Measurements from ENCODE around the gene NLRP6. TPM values are rescaled to one million over a fixed set of nuclear protein-coding genes. Genes with fewer than 3 reads are reported as not detected.

NLRP6 gene
- not detected in 5 replicates for total RNA-seq (2022; extraction: Qiagen RNA extraction; ENCODE audit: low read depth)

DNA sequence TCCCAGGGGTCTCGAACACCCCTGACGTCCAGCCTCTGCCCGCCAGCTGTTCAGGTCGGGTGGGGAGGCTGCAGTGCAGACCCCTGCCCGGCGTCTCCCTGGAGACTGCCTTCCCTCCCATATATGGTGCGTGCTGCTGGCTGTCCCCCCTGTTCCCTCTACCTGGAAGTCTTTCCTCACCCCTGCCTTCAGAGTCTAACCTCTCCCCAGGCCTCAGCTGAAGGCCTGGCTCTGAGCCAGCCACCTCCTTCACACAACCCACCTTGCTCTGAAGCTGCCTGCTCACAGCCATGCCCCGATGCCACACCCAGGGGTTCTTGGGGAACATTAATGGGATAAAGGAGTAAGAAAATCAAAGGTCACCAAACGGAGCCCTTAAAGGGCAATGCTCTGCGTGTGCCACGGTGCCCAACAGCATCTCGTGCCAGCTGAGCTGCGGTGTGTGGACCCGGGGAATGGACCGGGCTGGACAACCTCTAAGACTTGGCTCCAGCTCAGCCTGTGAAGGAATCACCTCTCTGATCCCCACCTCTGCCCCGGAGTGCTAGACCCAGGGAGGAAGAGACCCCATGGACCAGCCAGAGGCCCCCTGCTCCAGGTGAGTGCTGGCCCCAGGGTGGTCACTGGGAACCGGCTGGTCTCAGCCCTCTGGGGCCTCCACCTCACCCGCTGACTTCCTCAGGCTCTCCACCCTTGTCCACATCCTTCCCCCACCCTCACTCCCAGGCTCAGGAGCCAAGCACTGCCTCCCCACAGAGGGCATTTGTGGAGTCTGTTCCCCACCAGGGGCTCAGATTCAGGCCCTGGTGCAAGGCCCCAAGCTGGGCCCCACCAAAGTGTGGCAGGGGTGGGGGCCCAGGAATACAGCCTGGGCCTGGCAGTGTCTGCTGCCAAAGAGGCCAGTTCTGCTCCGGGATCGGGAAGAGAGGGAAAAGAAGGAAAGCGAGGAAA lies at the start of gene NLRP6:
TSS of gene NLRP6 (plus strand) at position 407 of the 951 bp plus-strand sequence. CDS start at position 570, 163 bp downstream.

DNA sequence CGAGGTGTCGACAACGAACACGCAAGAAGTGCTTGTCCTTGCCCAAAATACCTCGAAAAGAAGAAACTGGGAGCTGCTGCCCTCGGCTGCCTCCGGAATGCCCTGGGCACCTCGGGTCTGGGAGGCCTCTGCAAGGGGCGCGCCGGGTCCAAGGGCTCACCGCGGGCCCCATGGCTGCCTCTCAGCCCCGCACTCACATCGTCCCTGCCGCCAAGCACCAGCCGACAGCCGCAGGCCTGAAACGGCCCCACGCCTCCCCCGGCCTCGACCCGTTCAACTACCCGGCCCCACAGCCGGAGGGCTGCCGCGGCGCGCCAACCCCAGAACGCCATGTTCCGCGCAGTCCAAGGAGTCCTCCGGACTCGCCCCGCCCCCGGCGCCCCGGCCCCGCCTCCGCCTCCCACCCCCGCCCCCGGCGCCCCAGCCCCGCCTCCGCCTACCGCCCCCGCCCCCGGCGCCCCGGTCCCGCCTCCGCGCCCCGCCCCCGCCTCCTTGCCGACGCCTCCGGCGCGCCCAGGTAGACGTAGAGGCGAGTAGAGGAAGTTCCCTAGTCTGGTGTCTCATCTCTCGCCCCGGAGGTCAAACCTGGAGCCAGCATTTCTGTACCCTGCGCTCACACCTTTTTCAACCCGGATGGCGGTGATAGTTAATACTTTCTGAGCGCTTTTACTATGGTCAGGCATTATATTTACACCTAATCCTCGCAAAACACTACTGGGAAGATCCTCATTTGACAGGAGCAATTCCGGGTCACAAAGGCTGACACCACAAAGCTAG lies 42.0 kb upstream of the NLRP6 start, which contains the start of gene SIRT3:
TSS of gene SIRT3 (minus strand) at position 346 of the 777 bp plus-strand sequence. CDS start at position 332, 14 bp downstream.

DNA sequence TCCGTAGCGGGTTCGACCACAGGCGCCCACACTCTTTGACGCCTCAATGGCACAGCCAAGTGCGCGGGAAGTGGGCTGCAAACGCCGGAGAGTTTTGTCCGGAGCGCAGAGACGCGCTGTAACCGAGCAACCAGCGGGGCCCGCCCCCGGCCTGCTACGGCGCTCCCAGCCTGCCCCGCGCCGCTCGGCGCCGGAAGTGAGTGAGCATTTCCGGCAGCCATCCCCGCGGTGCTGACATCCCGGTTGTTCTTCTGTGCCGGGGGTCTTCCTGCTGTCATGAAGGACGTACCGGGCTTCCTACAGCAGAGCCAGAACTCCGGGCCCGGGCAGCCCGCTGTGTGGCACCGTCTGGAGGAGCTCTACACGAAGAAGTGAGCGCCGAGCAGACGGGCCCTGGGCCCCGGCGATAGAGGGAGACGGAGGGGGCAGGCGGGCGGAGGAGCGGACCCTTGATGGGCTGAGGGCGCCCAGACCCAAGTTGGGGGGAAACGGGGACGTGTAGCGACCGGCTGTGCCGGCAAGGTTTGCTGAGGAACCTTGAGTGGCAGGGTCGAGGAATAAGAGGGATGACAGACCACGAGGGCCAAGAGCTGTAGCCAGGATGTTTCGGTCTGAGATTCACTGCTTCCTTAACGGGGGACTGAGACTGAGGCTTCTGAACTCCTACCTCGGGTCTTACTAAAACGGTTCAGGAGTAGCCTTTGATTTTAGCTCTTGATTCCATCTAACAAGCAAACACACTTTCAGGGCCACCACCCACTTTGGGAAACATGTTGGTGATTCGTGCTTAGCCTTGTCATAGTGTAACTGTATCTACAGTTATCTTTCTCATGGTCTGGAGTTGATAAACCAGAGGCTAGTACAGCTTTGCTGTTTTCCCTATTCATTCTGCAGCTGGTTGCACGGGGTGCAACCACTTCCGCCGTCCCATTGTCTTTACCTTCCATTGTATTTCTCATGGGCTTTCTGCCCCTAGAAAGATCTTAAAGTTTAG lies 41.1 kb upstream of the NLRP6 start, which contains the start of gene PSMD13:
TSS of gene PSMD13 (plus strand) at position 203 of the 994 bp plus-strand sequence. CDS start at position 277, 74 bp downstream.

DNA sequence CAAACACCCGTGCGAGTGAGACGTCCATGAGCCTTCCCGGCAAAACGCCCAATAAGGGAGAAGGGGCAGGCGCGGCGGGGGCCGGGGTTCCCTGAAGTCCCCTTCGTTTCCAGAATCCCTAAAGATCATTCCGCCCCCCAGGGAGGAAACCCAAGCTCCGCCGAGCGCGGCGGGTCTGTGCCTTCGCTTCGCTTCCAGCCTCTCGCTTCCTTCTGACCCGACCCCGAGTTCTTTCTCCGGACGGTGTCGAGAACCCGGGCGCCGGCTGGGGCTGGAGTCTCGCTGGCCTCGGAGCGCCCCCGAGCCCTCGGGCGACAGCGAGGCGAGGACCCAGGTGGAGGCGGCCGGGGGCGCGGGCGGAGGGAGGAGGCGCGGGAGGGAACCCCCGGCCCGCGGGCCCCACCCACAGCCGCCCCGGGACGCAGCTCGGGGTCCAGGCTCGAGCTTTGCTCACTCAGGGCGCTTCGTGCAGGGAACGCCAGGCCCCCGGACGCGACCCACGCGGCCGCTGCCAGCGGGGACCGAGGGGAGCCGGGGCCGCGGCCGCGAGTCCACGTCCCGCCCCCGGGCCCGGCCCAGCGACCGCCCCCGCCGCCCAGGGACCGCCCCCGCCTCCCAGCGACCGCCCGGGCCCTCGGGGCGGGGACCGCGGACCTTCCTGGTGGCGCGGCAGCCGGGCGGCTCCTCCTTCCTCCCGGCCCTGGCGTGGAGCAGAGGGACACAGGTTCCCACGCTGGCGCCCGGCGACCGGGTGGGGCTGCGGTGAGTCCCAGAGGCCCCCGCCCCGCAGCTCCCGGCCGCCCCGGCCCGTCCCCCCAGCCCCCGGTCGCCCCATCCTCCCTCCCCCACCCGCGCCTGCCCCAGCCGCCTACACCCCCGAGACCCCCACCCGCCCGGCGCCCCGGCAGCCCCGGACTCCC lies 10.5 kb downstream of the NLRP6 start, which contains the start of gene PGGHG:
TSS of gene PGGHG (plus strand) at position 649 of the 920 bp plus-strand sequence. CDS start 691 bp downstream, outside the sequence.

DNA sequence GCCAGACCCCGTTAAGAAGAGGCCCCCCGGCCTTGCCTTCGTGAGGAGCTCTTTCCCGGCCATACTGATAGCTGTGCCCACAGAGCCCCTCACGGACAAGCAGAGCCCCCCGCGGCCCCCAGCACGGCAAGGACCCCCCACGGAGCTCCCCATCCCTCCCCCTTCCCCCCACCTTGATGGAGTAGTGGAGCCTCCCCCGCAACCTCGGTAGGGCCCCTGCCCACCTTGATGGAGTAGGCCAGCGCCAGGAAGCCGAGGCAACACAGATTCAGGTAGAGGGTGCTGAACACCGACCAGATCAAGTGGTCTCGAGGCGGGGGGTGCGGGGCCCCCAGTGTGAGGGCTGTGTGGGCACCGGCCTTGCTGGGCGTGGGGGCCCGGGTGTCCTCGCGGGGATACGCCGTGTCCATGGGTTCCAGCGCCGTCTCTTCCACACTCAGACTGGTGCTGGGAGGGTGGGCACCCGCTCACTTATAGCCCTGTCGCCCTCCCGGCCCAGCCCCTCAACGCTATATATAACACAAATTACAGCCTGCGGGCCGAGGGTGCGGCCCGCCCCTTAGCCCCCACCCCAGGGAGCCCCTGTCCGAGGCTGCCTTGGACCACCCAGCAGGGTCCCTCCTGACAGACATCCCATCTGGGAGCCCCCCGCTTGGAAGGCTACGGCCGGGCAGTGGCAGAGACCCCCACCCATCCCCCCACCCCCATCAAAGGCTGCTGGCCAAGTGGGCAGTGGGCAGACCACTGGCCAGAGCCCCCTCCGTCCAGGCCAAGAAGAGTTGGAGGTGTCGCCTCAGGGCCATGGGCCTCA lies 21.1 kb downstream of the NLRP6 start, which contains the start of gene IFITM5:
TSS of gene IFITM5 (minus strand) at position 446 of the 811 bp plus-strand sequence. CDS start at position 410, 36 bp downstream.

DNA sequence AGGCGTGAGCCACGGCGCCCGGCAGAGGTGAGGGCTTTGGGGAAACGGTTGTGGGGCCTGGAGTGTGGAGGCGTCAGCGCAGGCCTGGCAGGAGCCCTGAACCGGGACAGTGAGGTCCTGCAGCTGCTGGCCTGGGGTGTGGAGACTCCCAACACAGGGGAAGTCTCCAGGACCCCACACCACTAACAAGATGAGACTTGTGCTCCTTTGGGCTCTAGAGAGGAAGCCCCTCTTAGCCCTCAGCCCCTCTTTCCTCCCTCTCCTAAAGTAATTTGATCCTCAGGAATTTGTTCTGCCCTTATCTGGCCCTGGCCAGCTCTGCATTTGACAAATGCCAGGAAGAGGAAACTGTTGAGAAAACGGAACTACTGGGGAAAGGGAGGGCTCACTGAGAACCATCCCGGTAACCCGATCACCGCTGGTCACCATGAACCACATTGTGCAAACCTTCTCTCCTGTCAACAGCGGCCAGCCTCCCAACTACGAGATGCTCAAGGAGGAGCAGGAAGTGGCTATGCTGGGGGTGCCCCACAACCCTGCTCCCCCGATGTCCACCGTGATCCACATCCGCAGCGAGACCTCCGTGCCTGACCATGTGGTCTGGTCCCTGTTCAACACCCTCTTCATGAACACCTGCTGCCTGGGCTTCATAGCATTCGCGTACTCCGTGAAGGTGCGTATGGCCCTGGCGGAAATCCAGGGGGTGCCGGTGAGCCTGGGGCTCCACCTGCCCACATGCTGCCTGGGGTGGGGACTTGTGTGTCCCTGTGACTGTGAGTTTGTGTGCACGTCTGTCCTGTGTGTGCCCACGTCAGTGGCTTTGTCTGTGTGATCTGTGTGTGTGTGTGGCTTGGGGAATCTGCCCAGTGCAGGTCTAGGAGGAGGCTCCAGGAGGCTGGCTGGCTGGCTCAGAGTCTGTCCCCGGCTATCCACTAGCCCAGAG lies 29.8 kb downstream of the NLRP6 start, which contains the start of gene IFITM2:
TSS of gene IFITM2 (plus strand) at position 51 of the 943 bp plus-strand sequence. CDS start at position 428, 377 bp downstream.

DNA sequence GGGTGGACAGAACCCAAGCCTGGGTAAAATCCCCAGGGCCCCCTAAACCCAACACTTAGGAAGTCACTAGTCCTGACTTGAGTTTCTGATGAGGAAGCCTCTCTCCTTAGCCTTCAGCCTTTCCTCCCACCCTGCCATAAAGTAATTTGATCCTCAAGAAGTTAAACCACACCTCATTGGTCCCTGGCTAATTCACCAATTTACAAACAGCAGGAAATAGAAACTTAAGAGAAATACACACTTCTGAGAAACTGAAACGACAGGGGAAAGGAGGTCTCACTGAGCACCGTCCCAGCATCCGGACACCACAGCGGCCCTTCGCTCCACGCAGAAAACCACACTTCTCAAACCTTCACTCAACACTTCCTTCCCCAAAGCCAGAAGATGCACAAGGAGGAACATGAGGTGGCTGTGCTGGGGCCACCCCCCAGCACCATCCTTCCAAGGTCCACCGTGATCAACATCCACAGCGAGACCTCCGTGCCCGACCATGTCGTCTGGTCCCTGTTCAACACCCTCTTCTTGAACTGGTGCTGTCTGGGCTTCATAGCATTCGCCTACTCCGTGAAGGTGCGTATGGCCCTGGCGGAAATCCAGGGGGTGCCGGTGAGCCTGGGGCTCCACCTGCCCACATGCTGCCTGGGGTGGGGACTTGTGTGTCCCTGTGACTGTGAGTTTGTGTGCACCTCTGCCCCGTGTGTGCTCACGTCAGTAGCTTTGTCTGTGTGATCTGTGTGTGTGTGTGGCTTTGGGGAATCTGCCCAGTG lies 35.8 kb downstream of the NLRP6 start, which contains the start of gene IFITM1:
TSS of gene IFITM1 (plus strand) at position 254 of the 767 bp plus-strand sequence. CDS start at position 385, 131 bp downstream.

Other genes starting within 250 kb of the NLRP6 start
- gene SCGB1C1, start 85.3 kb upstream of the NLRP6 start, total RNA-seq (2022; extraction: Qiagen RNA extraction; ENCODE audit: low read depth) = not detected in 5 replicates
- 42.6 to 47.9 TPM (median 47.6 TPM) in 5 replicates for gene BET1L, start 71.0 kb upstream of the NLRP6 start, total RNA-seq (2022; extraction: Qiagen RNA extraction; ENCODE audit: low read depth)
- 100 to 124 TPM (median 116 TPM) in 5 replicates for gene RIC8A, start 70.7 kb upstream of the NLRP6 start, total RNA-seq (2022; extraction: Qiagen RNA extraction; ENCODE audit: low read depth)
- gene SIRT3, start 42.1 kb upstream of the NLRP6 start, total RNA-seq (2022; extraction: Qiagen RNA extraction; ENCODE audit: low read depth) = 17.0 to 20.0 TPM (median 19.5 TPM) in 5 replicates
- gene PSMD13, start 41.4 kb upstream of the NLRP6 start, total RNA-seq (2022; extraction: Qiagen RNA extraction; ENCODE audit: low read depth) = 163 to 204 TPM (median 177 TPM) in 5 replicates
- gene PGGHG, start 10.7 kb downstream of the NLRP6 start, total RNA-seq (2022; extraction: Qiagen RNA extraction; ENCODE audit: low read depth) = 8.3 to 14.0 TPM (median 9.9 TPM) in 5 replicates
- gene IFITM5, start 21.1 kb downstream of the NLRP6 start, total RNA-seq (2022; extraction: Qiagen RNA extraction; ENCODE audit: low read depth) = 0.08 TPM in 1 of 5 replicates, not detected in the others
- 55.4 to 67.4 TPM (median 60.2 TPM) in 5 replicates for gene IFITM2, start 29.4 kb downstream of the NLRP6 start, total RNA-seq (2022; extraction: Qiagen RNA extraction; ENCODE audit: low read depth)
- 0.24 to 0.82 TPM (median 0.49 TPM) in 4 of 5 replicates, not detected in the other for gene IFITM1, start 35.6 kb downstream of the NLRP6 start, total RNA-seq (2022; extraction: Qiagen RNA extraction; ENCODE audit: low read depth)
- 20.3 to 33.4 TPM (median 29.1 TPM) in 5 replicates for gene IFITM3, start 42.5 kb downstream of the NLRP6 start, total RNA-seq (2022; extraction: Qiagen RNA extraction; ENCODE audit: low read depth)
- 9.3 to 23.3 TPM (median 15.1 TPM) in 5 replicates for gene B4GALNT4, start 91.1 kb downstream of the NLRP6 start, total RNA-seq (2022; extraction: Qiagen RNA extraction; ENCODE audit: low read depth)
- gene PKP3, start 115.8 kb downstream of the NLRP6 start, total RNA-seq (2022; extraction: Qiagen RNA extraction; ENCODE audit: low read depth) = 31.0 to 40.9 TPM (median 35.4 TPM) in 5 replicates
- 58.8 to 99.8 TPM (median 88.2 TPM) in 5 replicates for gene SIGIRR, start 136.6 kb downstream of the NLRP6 start, total RNA-seq (2022; extraction: Qiagen RNA extraction; ENCODE audit: low read depth)
- 0.51 to 1.2 TPM (median 0.77 TPM) in 5 replicates for gene ANO9, start 163.6 kb downstream of the NLRP6 start, total RNA-seq (2022; extraction: Qiagen RNA extraction; ENCODE audit: low read depth)
- gene PTDSS2, start 171.9 kb downstream of the NLRP6 start, total RNA-seq (2022; extraction: Qiagen RNA extraction; ENCODE audit: low read depth) = 35.2 to 48.4 TPM (median 45.1 TPM) in 5 replicates
- 122 to 172 TPM (median 165 TPM) in 5 replicates for gene RNH1, start 228.8 kb downstream of the NLRP6 start, total RNA-seq (2022; extraction: Qiagen RNA extraction; ENCODE audit: low read depth)

Measured in A549 treated with CpdA at 1 μM for 4 hours (cell line).